WI38 (cell line): ENCODE measurements around the gene DGAT2.
A peak's percentile ranks its signal among the peaks of the same experiment; 100 is the strongest.

Experiments used
- H3K4me3 ChIP-seq: 2 replicates; pipeline ENCODE4 v1.5.1; 2011; ENCODE audit warnings: low read depth, mild to moderate bottlenecking, control low read depth, low read length
- CTCF ChIP-seq: IDR thresholded peaks from 2 replicates; pipeline ENCODE4 v1.5.1; 2012; ENCODE audit warnings: low read depth, mild to moderate bottlenecking, control low read depth, low read length

The DGAT2 gene

DNA sequence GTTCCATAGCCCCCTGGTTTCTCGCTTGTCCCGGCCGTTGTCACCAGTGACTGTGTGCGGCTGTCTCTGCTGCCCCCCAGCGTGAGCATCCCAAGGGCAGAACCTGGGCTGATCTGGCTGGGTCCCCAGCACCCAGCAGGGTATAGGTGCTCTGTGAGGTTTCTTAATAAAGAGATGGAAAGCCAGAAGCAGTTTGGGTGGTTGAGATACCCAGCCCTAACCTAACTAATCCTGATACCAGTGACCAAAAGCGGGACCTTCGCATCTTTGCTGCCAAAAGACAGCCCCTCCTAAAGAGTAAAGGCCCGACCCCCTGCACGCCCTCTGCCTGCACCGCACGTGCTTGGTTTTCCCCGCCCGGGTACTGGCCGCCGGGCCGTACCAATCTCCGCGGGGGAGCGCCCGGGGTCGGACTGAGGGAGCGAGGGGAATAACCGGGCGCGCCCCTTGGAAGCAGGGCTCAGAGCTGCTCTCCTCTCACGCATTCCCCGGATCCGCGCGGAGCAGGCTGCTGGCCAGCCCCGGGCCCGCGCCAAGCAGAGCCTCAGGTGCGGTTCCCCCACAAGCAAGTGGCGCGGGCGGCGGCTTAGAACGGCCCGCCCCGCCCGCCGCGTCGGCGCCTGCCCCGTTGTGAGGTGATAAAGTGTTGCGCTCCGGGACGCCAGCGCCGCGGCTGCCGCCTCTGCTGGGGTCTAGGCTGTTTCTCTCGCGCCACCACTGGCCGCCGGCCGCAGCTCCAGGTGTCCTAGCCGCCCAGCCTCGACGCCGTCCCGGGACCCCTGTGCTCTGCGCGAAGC lies at the start of gene DGAT2:
TSS of gene DGAT2 (plus strand) at position 667 of the 797 bp plus-strand sequence. CDS start 214 bp downstream, outside the sequence.
- H3K4me3 ChIP-seq, result peak within 1 kb of the TSS; percentile 40
- TF ChIP-seq CTCF, result no peak

GRCh38 chr11:75719340-75720239 lies 49.0 kb upstream of the DGAT2 start:
- no peak overlapping the region for H3K4me3 ChIP-seq
- no peak for TF ChIP-seq CTCF

DNA sequence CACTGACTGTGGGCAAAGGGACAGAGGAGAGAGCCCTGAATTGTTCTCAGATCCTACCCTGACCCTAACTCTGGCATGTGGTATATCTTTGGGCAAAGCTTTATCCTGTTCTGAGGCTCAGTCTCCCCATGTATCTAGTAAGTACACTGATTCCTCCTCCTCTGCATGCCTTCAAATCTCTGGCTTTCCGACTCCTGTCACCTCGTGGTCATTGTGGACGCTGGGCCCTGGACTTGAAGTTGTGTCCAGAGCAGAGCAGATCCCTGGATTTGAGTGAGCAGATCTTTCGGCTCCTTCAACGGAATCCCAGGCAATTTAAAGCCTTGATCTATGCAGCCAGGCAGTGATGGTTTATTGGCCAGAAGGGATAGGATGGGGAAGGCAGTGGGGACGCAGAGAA lies 47.9 kb upstream of the DGAT2 start:
- no peak overlapping the region for H3K4me3 ChIP-seq
- TF ChIP-seq CTCF, result no peak

DNA sequence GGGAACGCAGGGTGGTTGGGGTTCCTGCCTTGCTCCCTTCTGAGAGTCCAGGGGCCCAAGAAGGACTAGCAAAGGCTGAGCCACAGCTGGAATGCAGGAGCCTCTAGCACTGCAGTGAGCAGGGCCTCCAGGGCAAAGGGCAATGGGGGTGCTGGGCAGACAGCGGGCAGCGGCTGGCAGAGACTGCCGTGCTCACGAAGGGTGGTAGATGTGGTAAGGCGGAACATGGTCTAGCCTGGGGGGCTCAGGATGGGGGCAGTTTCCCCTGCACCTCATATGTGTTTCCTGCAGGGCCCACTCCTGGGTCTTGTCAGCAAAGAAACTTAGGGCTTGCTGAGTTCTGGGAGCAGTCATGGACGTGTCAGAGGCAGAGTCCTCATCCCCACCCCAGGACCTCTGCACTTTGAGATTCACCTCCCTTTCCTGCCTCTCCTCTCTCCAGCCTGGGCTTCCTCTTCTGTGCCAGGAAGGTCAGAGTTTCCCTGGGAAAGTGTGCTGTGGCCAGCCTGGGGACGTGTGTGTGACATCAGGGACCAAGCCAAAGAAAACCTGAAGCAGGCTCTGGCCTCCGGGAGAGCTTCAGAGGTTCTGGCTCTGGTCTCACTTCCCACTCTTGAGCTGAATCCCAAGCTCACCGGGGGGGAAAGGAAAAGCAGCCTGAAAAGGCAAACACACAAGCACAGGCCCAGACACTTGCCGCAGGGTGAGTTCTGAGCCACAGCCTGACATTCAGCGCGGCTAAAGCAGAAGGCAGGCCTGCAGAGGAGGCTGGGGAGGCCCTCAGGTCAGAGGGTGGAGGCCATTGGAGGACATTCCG lies 46.5 kb upstream of the DGAT2 start:
- TF ChIP-seq CTCF, result no peak
- no peak overlapping the region for H3K4me3 ChIP-seq

GRCh38 chr11:75722669-75723042 lies 45.9 kb upstream of the DGAT2 start:
- H3K4me3 ChIP-seq, result no peak overlapping the region
- no peak for TF ChIP-seq CTCF

DNA sequence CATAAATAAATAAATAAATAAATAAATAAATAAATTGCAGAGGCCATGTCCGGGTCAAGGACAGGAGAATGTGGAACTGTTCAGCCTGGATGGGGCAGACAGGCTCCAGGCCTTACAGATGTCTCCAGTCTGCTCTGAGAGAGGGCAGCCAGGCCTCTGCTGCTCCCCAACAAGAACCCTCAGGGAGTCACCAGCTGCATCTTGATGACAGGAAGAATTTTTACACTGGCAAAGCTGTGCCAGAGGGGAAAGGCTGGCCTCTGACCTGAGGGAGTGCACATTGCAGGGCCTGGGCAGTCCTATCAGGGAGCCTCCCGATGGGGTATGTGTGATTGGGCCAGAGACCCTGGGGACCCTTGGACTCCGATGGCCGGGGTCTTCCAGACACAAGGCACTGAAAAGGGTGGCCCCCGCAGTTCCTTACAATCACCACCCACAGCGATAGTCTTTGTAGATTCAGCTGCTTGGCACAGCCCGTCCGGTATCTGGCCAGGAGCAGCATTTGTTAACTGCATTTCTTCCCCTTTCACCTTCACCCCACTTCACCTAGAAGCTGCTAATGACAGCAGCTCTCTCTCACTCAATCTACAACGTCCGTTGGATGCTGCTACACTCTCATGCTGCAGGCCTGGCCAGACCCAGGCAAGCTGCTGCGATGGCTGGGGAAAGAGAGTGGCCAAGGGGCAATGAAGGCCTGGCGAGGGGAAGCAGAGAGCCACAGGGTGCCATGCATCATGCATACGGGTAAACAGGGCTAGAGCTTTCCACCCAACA lies 42.8 kb upstream of the DGAT2 start:
- no peak for TF ChIP-seq CTCF
- no peak overlapping the region for H3K4me3 ChIP-seq
